PFSK-1 (cell line): ENCODE results near the gene DLX4. TPM values are rescaled to one million over a fixed set of nuclear protein-coding genes. Genes with fewer than 3 reads are reported as not detected.

Experiments used
- FOXP2 ChIP-seq: optimal IDR thresholded peaks from 2 replicates; pipeline ENCODE3; 2011; ENCODE audit warnings: borderline replicate concordance, control low read depth, inconsistent platforms; ENCODE audit not compliant: insufficient read depth; ENCODE audit errors: extremely low read length, extremely low read depth
- POLR2AphosphoS5 ChIP-seq: IDR thresholded peaks from 2 replicates; pipeline ENCODE4 v1.6.1; 2012; ENCODE audit warnings: low read depth, mild to moderate bottlenecking, control low read depth, low read length, moderate library complexity
- SIN3A ChIP-seq: IDR thresholded peaks from 2 replicates; pipeline ENCODE4 v1.6.1; 2012; ENCODE audit warnings: mild to moderate bottlenecking, low read length, moderate library complexity, borderline replicate concordance; ENCODE audit not compliant: insufficient read depth
- TAF1 ChIP-seq: IDR thresholded peaks from 2 replicates; pipeline ENCODE4 v1.6.1; 2012; ENCODE audit warnings: low read length, control low read depth, borderline replicate concordance; ENCODE audit not compliant: insufficient read depth
- polyA plus RNA-seq: library from polyadenylated mRNA; unstranded; fragments of >200 nt; gene quantifications from one replicate; pipeline ENCODE4 v1.2.1, GENCODE V29; 2012; ENCODE audit warnings: low read depth, missing spikeins; ENCODE audit not compliant: insufficient read length
- TF ChIP-seq, protein P1 (sequence below), 2 experiments: IDR thresholded peaks; 2 replicates each; pipeline versions ENCODE4 v1.6.1 to v1.8.0; 2011 to 2012; ENCODE audit warnings: low read depth in 2 of 2, low read length in 2 of 2, control low read depth in 1 of 2, inconsistent platforms in 1 of 2, mild to moderate bottlenecking in 1 of 2, moderate library complexity in 1 of 2; ENCODE audit not compliant: insufficient read depth in 1 of 2

The DLX4 gene, protein sequence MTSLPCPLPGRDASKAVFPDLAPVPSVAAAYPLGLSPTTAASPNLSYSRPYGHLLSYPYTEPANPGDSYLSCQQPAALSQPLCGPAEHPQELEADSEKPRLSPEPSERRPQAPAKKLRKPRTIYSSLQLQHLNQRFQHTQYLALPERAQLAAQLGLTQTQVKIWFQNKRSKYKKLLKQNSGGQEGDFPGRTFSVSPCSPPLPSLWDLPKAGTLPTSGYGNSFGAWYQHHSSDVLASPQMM
- not detected for polyA plus RNA-seq

GRCh38 chr17:49969134-49969759, at the start of gene DLX4:
TSS of gene DLX4 (plus strand) at chr17:49969190. CDS start at chr17:49969469, 279 bp downstream.
- TF ChIP-seq, protein P1, sequence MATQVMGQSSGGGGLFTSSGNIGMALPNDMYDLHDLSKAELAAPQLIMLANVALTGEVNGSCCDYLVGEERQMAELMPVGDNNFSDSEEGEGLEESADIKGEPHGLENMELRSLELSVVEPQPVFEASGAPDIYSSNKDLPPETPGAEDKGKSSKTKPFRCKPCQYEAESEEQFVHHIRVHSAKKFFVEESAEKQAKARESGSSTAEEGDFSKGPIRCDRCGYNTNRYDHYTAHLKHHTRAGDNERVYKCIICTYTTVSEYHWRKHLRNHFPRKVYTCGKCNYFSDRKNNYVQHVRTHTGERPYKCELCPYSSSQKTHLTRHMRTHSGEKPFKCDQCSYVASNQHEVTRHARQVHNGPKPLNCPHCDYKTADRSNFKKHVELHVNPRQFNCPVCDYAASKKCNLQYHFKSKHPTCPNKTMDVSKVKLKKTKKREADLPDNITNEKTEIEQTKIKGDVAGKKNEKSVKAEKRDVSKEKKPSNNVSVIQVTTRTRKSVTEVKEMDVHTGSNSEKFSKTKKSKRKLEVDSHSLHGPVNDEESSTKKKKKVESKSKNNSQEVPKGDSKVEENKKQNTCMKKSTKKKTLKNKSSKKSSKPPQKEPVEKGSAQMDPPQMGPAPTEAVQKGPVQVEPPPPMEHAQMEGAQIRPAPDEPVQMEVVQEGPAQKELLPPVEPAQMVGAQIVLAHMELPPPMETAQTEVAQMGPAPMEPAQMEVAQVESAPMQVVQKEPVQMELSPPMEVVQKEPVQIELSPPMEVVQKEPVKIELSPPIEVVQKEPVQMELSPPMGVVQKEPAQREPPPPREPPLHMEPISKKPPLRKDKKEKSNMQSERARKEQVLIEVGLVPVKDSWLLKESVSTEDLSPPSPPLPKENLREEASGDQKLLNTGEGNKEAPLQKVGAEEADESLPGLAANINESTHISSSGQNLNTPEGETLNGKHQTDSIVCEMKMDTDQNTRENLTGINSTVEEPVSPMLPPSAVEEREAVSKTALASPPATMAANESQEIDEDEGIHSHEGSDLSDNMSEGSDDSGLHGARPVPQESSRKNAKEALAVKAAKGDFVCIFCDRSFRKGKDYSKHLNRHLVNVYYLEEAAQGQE (IDR thresholded peaks at IDR 0.05; ENCODE audit: insufficient read depth in 1 of 2, low read depth in 2 of 2, low read length in 2 of 2), result no peak
- TF ChIP-seq POLR2AphosphoS5 (no peak), SIN3A (no peak), TAF1 (no peak), FOXP2 (no peak)

GRCh38 chr17:49920030-49920769, 48.8 kb upstream of the DLX4 start:
- TF ChIP-seq FOXP2, result no peak

DNA sequence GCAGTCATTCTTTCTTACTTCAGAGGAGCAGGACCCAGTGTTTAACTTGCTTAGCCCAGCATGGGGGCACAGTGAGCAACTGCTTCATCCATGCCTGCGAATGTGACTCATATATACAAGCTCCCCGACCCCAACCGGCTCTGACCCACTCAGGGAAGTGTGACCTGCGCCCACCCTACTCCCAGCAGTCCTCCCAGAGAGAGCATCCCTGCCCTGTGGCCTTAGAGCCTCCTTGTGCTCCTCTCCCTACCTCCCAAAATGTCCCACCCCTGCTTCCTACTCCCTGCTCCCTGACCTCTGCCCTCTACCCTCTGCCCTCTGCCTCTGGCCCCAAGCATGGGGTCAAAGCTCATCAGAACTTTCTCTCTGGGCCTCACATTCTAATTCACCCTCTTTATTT, 46.9 kb upstream of the DLX4 start:
- TF ChIP-seq TAF1 (no peak), FOXP2 (no peak), SIN3A (no peak), POLR2AphosphoS5 (no peak)
- TF ChIP-seq, protein P1 (IDR thresholded peaks at IDR 0.05; ENCODE audit: insufficient read depth in 1 of 2, low read depth in 2 of 2, low read length in 2 of 2), result no peak

DNA sequence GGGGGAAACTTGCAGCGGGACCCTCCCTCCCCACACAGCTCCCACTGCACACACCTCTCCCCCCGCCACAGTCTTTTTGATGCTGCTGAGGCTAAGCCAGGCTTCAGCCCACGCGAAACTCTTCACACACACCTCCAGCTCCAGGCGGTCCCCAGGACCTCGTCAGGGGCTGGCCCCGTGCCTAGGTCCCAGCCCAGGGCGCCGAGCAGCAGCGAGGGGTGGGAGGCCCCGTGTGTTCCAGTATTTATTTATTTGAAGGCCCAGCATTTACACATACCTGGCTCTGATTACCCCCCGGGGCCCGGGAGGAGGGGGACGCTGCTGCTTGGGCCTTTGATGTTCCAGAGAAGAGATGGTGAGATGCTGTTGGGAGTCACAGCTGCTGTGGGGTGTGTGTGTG, 44.9 kb upstream of the DLX4 start:
- TF ChIP-seq, protein P1 (IDR thresholded peaks at IDR 0.05; ENCODE audit: insufficient read depth in 1 of 2, low read depth in 2 of 2, low read length in 2 of 2), result no peak
- TF ChIP-seq FOXP2 (no peak), SIN3A (no peak), POLR2AphosphoS5 (no peak), TAF1 (no peak)

- TF ChIP-seq FOXP2 (no peak), SIN3A (no peak), TAF1 (no peak), POLR2AphosphoS5 (no peak)
- TF ChIP-seq, protein P1 (IDR thresholded peaks at IDR 0.05; ENCODE audit: insufficient read depth in 1 of 2, low read depth in 2 of 2, low read length in 2 of 2), result no peak
These were observed 44.4 kb upstream of the DLX4 start for GRCh38 chr17:49924589-49924988.
